D721Med (cell line): ENCODE results near the gene PVALEF.

Experiments used
- DNase-seq: peaks from one replicate; pipeline ENCODE4 v3.0.0; 2011; ENCODE audit warnings: low spot score; ENCODE audit not compliant: insufficient read length
- FAIRE-seq: peaks from 2 replicates; lab custom pipeline; 2011; peaks lifted over from hg19 to GRCh38; lab: Jason Lieb, UNC
- TF ChIP-seq, protein P1 (sequence below): IDR thresholded peaks from 2 replicates; pipeline ENCODE4 v1.5.1; 2012; ENCODE audit warnings: mild to moderate bottlenecking, control low read depth; ENCODE audit not compliant: insufficient read depth; ENCODE audit errors: missing control alignments

The PVALEF gene

DNA sequence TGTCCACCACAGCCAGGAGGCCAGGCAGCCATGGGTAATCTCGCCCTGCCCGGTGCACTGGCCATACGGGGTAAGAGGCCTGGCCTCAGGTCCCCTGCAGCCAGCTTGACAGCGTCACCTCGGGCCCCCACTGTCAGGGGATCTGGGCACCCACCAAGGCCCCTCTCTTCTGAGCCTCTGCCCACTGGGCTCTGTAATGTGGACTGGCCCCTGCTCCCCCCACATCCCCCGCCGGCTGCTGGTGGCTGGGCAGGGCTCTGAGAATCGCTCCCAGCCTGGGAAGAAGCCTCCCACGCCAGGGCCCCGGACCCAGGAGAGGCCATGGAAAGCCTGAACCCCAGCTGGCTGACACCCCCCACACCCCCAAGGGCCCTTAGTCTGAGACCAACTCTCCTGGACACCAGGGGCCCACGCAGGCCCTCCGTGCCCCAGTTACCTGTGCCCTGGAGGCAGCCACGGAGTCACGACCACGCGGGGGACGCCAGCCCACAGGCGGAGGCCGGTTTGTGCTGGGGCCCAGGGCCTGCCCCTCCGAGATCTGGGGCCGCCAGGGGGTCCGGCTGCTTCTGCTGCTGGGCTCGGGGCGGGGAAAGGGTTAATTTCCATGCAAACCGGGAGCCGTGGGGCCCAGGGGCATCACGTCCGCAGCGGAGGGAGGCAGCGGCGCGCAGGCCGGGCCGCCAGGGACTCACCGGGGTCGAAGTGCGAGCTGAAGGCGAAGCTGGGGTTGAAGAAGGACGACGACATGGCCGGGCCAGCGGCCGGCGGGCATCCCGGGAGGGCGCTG lies at the start of gene PVALEF:
TSS of gene PVALEF (plus strand) at position 262 of the 787 bp plus-strand sequence. CDS start 15,720 bp downstream, outside the sequence.
- FAIRE-seq (no peak), DNase-seq (no peak)
- TF ChIP-seq, protein P1, sequence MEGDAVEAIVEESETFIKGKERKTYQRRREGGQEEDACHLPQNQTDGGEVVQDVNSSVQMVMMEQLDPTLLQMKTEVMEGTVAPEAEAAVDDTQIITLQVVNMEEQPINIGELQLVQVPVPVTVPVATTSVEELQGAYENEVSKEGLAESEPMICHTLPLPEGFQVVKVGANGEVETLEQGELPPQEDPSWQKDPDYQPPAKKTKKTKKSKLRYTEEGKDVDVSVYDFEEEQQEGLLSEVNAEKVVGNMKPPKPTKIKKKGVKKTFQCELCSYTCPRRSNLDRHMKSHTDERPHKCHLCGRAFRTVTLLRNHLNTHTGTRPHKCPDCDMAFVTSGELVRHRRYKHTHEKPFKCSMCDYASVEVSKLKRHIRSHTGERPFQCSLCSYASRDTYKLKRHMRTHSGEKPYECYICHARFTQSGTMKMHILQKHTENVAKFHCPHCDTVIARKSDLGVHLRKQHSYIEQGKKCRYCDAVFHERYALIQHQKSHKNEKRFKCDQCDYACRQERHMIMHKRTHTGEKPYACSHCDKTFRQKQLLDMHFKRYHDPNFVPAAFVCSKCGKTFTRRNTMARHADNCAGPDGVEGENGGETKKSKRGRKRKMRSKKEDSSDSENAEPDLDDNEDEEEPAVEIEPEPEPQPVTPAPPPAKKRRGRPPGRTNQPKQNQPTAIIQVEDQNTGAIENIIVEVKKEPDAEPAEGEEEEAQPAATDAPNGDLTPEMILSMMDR = no peak

DNA sequence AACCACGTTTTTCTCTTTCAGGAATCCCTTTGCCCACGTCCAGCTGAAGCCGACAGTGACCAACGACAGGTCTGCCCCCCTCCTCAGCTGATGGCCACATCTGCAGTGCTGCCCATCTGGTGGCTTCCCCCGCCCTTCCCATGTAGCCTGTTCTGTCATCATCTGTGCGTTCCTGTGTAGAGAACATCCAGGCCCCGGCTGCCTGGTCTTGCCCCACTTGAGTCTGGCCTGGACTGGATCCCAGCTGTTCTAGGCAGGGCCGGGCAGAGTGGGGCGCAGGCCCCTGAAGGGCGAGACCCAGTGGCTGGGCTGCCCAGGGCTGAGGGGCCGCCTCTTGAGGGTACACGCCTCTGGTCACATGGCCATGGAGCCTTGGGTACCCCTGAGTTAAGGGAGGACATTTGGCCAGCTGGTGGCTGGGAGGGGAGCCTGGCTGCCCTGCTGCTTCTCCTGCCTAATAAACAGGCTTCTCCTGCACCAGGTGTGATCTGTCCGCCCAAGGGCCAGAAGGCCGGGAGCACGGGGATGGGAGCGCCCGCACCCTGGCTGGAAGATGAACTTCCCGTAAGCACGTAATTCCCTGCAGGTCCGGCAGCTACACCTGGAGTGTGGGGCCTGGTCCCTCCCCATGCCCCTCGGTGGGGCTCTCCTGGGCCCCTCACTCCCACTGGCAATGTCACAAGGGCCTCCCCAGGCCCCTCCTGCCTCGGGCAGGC lies 49.4 kb upstream of the PVALEF start:
- no peak for DNase-seq
- TF ChIP-seq, protein P1 = no peak
- no peak for FAIRE-seq

DNA sequence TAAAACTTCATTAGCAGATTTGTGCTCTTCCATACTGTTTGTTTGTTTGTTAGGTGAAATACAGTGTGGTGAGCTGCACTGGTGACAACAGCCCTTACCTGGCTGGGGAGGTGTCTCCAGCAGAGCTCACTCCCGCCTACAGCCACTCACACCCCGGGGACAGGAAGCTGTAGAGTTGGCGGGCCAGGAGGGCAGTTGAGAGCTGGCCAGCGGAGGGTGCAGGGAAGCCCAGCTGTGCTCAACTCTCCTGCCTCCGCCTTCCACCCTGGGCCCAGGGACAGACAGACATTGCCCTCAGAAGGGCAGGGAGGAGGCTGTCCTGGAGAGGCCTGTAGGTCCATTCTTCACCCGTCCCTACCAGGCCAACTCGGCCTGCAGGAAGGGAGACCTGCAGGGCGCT lies 48.6 kb upstream of the PVALEF start:
- TF ChIP-seq, protein P1 = no peak
- FAIRE-seq (no peak), DNase-seq (no peak)

DNA sequence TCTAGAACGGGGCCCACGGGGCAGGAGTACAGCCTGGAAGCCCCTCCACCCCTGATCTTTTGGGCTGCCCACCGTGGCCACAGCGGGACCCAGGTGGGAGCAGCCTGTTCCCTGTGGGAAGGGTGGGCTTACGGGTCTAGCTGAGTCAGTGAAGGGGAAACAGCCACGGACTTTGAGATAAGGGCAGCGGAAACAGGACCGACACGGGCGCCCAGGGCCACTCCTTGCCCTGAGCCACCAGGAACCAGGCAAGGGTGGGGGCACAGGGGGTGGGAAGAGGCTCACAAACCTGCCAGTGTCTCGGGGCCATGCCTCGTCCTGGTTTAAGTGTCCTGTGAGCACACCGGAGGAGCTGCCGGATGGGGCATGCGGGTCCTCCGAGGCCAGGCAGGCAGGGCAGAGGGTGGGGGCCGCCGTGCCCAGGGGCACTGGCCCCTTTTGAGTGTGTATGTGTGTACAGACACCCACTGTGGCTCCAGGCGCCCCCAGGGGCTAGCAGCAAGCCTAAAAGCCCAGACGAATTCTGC lies 47.6 kb upstream of the PVALEF start:
- DNase-seq (no peak), FAIRE-seq (no peak)
- TF ChIP-seq, protein P1 = no peak

DNA sequence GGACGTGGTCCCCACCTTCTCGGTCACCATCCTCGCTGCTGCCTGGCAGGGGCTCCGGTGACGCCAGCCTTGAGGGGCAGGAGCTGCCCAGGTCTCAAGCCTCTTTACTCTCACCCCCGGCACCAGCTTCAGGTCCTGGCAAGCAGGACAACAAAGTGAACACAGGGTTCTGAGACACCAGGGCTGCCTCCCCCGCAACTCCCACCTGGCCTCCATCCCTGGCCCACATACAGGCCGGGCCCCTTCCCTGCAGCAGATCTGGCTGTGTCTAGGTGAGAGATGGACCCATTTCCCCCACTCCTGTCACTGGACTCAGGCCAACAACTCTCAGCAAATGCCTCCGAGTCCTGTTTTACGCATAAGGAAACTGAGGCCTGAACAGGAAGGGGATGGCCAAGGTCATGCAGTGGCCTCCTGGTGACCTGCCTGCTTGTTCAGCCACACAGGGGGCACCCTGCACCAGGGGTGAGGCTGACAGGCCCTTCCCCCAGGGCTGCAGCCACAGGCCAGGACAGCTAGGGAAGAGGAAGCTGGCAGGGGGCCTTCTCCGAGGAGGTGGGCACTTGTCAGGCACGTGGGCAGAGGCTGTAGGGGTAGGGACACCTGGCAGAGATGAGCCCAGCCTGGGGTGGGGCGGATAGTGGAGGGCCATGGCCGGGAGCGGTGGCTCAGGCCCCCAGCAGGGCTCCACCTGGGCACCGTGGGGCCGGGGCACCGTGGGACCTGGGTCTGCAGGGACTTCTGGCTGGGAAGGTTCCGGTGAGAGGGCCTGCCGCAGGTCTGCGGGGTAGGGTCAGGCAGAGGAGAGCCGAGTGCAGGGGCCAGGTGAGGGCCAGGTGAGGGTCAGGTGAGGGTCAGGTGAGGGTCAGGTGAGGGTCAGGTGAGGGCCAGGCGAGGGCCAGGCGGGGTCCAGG lies 46.7 kb upstream of the PVALEF start:
- TF ChIP-seq, protein P1 = no peak
- DNase-seq (no peak), FAIRE-seq (no peak)

DNA sequence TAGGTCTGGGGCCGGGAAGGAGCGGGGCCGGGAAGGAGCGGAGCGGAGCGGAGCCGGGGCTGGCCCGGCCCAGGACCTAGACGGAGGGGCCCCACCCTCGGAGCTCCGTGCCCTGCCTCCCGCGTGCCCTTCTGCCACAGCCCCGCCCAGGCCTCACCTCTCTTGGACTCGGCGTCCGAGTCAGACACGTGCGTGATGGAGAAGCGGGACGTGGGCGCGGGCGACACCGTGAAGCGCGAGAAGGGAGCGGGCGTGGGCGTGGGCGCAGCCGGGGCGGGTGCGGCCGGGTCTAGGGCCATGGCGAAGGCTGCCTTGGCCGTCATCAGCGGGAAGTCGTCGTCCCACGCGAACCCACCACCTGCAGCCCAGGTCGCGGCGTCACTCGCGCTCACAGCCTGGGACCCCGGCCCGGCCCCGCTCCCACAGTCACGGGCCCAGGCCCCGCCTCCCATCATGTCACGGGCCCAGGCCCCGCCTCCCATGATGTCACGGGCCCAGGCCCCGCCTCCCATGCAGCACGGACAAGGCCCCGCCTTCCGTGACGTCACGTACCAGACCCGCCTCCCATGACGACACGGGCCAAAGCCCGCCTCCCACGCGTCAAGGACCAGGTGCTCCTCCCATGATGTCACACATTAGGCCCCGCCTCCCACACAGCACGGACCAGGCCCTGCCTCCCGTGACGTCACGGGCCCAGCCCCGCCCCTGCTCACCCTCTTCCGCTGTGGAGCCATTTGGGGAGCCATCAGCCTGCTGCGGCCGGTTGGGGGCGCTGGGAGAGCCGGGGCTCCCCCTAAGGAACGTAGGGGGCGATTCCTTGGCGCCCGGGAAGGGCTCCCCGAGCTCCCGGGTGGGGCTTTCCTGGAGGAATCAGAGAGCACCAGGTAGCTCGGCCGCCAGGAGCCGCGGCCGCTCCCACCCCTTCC lies 45.8 kb upstream of the PVALEF start:
- DNase-seq = peak; percentile 72
- TF ChIP-seq, protein P1 = no peak
- FAIRE-seq = no peak
